ENCODE measurements around the gene ERO1B.
"Not testable (repeated sequence)": the region's sequence is repeated elsewhere in the genome, so short reads cannot be mapped to it uniquely, and the experiment has no call there.

ERO1B gene

DNA sequence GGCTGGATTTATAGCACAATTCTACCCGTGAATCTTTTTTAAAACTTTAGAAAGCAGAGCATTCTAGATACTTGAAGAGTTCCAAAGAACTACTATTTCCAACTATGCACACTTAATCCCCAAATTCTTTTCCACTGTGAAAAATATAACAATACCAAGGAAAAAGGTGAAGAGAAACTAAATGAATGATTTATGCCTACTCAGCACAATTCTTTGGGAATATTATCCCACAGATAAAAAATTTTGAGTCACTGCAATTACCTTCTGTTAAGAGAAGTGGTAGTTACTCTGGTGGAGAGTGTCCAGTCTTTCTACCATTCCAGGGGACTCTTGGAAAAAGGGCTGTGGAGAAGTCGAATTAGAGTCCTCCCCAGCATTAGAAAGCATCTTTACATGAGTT lies 39.2 kb downstream of the ERO1B start:
- no peak for DNase-seq

DNA sequence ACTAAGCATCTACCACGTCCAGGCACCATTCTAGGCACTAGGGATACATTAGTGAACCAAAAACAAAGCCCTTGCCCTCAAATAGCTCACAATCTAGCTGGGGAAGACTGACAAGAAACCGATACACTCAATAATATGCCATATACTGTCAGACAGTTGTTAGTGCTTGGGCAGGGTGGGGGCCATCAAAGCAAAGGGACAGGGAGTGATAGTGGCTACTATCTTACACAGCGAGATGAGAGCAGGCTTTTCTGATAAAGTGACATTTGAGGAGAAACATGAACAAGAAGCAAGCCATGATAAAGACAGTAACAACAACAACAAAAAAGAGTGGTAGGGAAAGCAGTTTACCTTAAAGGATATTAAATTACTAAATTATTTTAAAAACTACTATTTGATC lies 41.1 kb downstream of the ERO1B start:
- no peak for DNase-seq

DNA sequence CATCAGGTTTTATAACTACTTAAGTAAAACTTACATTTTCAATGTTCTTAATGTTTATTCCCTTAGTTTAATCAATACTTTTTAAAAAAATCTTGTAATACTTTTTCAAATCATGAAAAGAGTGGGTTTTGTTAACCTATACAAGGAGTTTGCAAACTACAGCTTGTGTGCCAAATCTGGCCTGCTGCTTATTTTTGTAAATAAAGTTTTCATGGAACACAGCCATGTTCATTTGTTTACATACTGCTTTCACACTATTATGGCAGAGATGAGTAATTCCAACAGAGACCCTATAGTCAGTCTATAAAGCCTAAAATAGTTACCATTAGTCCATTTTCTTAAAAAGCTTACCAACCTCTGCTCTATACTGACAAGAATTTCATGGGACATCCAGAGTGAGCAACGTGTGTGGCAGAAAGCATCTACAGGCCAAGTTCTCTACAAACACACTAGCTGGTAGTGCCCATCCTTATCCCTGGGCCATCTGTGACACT lies 42.6 kb downstream of the ERO1B start:
- no peak for DNase-seq

DNA sequence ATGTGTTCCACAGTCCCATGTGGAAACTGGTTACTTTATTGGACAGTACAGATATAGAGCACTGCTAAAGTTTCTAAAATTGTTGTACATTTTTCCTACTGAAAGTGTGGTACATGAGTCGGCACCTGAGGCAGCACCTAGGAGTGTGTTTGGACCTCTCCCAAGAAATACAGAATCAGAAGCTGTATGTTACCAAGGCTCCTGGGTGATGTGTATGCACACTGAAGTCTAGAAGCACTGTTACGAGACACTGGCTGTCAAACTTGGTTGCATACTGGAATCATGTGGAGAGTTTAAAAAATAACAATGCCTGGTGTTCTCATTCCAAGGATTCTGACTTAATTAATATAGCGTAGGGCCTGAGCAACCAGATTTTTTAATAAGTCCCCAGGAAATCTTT lies 46.6 kb downstream of the ERO1B start:
- DNase-seq = no peak

DNA sequence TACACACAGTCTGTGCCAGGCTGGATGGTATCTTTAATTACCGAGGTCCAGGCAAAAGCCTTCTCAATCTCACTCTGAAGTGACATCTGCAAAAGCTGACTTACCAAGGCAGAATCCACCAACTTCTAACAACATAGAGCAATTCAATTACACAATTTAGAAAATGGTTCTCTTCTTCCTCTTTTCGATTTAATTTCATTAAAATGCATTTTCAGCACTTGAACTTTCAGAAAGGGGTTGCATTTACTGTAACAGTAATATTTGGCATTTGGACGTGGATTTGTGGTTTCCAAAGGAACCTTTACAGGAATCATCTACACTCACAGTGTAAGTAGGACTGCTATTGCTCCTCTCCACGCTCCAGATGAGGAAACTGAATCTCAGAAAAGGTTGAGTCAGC lies 53.3 kb downstream of the ERO1B start:
- no peak for DNase-seq

DNA sequence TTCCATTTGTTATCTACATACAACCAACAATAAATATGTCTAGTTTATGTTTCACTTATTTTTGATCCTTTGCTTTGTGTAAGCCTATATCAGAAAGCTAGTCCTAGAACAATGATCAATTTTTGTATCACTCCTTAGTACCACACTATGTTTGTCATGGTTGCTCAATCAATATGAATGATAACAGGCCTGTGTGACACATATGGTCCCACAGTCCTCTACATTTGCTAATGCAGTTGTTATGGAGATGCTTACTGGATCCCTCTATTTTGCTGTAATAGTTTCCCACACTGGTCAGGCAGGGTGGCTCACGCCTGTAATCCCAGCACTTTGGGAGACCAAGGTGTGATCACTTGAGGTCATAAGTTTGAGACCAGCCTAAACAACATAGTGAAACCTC lies 59.1 kb downstream of the ERO1B start:
- no peak for DNase-seq

DNA sequence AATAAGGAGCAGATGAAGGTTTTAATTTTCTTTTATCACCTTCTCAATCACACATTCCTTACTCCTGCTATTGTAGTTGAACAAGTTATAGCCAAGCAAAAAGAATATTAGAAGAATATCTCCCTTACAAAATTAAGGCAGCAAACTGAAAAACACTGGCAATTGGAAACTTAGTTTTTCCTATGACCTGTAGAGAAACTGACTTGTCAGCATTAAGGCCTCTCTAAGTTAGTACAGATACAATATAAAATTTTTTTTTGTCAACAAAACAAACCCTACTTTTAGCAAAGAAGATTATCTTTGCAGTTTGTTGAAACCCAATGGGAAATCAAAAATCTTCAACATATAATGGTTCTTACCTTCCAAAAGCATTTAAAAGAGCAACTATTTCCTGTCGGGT lies 61.3 kb downstream of the ERO1B start:
- no peak for DNase-seq

DNA sequence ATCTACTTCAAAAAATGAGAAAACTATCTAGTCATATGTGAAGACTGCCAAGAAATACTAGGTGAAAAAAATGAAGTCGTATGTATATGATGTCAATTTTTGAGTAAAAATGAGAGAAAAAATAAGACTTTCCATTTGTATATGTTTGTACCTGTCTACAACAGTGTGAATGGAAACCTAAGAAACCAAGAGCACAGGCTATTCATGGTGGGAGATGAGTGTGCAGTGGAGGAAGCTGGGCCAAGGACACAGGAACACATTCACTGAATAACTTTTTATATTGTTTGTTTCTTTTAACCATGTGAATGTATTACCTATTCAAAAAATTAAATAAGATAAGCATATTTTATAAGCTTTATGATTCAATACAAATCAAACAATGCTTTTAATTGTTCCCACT lies 67.0 kb downstream of the ERO1B start:
- DNase-seq = no peak

DNA sequence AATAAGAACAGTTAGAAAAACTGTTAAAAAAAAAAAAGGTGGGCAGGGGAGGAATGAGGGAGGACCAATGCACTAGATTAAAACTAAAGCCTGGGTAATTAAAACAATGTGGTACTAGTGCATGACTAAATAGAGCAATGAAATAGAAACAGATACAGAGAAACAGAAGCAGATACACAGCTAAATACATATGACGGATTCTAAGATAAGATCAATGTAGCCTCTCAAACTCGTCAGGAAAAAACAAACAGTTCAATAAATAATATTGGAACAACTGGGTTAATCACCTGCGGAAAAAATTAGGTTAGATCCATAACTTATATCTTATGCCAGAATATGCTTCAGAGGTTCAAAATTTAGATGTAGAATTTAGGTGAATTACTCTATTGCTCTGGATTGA lies 68.2 kb downstream of the ERO1B start:
- no peak for DNase-seq

DNA sequence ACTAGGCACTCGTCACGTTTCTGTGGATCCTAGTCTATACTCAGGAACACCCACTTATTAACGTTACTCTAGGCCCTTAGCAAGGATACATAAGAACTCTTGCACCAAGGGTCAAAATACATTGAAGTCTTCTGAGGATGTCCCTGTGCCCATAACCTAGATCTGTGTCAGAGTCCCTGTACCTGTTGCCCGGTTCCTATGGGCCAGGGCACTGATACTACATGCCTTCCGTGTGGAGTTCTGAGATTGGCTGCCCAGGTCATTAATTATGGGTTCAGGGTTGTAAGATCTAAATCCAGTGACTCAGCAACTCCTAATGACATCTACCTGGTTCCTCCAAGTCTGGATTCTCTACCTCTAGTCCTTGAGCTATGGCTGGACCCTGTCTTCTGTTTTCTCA lies 69.9 kb downstream of the ERO1B start:
- DNase-seq = no peak

DNA sequence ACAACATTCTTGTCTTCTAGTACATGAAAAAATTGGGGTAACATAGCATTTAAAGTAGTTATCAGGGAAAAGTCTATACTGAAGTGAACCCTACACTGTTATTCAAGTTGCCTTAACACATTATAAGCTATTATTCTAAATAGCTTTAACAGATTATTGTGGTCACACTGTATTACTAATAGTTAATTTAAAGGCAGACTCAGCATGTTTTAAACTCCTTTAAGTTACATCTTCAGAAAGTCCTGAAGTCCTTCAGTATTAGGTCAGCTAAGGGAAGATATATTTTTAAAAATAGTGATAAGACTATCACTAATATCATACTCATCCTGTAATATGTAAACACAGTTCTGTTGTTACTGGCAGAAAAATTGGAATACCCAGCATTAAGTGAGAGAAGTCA lies 72.0 kb downstream of the ERO1B start:
- no peak for DNase-seq

DNA sequence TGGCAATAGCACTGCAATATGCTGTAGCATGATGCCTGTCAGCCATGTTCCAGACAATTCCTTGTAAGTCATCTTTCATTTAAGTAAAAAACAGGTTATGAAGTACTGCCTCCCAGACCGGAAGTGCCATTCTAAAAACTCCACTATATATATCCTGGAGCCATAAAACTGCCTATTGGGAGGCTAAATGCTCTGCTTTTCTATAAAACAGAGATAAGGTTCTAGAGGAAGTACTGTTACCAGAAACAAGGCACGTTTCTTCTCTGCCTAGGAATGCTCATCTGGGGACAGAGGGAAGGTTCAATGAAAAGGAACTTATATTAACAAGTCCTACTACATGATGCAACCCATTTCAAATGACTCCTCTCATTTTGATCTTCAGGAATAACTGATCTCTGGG lies 72.6 kb downstream of the ERO1B start:
- no peak for DNase-seq

DNA sequence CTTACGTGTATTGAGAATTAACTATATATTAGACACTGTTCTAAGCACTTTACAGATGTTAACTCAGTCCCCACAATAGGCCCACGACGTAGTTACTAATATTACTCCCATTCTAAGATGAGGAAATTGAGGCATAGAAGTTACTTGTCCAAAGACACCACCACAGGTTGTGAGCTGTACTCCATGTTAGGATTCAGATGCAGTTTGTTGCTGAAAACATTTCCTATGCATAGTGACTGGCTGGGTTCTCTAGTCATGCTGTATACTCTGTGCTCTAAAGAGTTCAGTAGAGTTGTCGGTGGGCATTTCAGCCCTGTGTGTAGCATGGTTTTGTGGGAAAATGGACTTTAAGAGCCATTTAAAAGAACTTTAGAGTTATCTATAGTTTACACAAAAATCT lies 74.2 kb downstream of the ERO1B start:
- no peak for DNase-seq

DNA sequence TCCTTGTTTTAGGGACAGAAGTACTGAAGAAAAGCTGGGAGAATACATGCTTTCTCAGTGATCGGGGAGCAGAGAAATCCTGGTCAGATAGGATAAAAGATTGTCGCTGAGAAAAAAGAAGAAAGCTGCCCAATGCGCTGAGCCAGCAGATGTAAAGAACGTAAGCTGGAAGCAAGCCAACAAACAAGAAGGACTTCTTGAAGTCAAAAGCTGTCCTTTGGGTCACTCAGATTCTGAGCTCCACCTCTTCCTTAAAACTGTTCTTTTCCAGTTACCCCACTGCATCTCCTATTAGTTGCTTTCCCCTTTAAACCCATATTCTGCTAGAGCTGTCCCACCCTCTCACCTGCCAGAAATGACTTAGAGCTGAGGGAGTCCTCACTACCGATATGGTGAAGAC lies 74.6 kb downstream of the ERO1B start:
- DNase-seq = no peak

DNA sequence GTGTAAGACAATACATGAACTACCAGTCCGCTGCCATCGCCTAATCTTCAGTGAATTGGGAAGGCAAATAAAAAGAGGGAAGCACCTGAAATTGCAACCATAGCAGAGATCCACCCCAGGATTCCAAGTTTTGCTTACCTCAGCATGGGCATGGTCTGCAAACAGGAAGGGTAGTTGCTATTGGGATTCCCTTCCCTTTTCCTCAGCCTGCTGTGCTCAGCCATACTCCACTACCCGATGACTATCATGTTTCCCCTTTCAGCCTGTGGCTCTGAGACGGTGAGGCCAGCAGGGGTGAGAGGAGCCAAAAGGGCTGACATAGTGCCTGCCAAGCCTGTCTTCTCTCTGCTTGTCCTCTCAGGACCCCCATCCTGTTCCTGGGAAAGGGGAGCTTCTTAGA lies 75.2 kb downstream of the ERO1B start:
- no peak for DNase-seq

DNA sequence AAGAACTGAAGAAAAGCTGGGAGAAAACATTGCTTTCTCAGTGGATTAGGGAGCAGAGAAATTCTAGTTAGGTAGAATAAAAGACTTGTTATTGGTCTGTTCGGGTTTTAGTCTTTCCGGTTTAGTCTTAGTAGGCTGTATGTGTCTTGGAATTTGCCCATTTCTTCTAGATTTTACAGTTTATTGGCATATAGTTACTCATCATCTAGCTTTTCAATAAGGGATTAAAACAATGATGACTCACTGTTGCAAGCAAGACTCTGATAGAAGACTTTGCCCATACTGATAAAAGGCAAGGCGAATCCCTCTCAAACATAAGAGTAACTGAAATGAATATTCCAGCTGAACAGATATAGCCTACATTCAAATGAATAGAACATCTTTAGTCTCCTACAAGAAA lies 77.1 kb downstream of the ERO1B start:
- DNase-seq = no peak

DNA sequence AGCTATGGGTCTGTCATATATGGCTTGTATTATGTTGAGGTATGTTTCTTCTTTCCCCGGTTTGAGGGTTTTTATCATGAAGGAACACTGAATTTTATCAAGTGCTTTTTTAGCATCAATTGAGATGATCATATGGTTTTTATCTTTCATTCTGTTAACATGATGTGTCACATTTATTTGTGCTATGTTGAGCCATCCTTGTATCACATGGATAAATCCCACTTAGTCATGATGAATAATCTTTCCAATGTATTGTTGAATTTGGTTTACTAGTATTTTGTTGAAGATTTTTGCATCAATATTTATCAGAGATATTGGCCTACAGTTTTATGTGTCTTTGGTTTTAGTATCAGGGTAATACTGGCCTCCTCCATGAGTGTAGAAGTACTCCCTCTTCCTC lies 77.7 kb downstream of the ERO1B start:
- no peak for DNase-seq

DNA sequence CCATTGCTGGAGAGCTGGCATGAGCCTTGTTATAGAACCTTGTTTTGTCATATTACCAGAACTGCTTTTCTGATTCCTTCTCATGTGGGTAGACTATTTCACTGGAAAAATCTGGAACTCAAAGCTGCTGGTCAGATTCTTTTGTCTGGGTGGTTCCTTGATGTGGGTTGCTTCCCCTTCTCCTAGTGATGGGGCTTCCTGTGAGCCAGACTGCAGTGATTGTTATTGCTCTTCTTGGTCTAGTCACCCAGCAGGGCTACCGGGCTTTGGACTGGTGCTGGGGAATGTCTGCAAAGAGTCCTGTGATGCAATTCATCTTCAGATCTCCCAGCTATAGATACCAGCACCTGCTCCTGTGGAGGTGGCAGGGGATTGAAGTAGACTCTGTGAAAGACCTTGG lies 80.0 kb downstream of the ERO1B start:
- DNase-seq = no peak

DNA sequence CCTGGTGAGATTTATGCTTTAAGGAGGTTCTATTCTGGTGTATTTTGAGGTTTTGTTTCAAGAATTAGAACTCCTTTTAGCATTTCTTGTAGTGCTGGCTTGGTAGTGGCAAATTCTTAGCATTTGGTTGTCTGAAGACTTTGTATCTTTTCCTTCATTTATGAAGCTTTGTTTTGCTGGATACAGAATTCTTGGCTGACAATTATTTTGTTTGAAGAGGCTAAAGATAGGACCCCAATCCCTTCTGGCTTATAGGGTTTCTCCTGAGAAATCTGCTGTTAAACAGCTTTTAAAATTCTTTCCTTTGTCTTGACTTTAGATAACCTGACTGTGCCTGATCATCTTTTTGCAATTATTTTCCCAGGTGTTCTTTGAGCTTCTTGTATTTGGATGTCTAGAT lies 80.8 kb downstream of the ERO1B start:
- DNase-seq = no peak

DNA sequence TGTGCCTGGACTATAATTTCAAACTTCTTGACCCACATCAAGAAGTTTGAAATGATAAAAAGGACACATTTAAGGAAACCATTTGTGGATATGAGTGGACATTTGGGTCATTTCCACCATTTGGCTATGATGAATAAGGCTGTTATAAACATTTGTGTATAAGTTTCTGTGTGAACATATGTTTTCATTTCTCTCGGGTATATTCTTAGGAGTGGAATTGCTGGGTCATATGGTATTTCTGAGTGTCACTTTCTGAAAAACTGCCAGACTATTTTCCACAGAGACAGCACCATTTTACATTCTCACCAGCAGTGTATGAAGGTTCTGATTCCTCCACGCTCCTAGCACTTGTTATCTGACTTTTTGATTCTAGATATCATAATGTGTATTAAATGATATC lies 88.6 kb downstream of the ERO1B start:
- no peak for DNase-seq

DNA sequence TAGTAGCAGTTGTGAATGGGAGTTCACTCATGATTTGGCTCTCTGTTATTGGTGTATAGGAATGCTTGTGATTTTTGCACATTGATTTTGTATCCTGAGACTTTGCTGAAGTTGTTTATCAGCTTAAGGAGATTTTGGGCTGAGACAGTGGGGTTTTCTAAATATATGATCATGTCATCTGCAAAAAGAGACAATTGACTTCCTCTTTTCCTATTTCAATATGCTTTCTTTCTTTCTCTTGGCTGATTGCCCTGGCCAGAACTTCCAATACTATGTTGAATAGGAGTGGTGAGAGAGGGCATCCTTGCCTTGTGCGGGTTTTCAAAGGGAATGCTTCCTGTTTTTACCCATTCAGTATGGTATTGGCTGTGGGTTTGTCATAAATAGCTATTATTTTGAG lies 93.7 kb downstream of the ERO1B start:
- not testable (repeated sequence) for DNase-seq

DNA sequence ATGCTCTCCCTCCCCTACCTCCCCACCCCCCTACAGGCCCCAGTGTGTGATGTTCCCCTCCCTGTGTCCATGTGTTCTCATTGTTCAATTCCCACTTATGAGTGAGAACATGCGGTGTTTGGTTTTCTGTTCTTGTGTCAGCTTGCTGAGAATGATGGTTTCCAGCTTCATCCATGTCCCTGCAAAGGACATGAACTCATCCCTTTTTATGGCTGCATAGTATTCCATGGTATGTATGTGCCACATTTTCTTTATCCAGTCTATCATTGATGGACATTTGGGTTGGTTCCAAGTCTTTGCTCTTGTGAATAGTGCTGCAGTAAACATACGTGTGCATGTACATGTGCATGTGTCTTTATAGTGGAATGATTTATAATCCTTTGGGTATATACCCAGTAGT lies 95.3 kb downstream of the ERO1B start:
- not testable (repeated sequence) for DNase-seq

DNA sequence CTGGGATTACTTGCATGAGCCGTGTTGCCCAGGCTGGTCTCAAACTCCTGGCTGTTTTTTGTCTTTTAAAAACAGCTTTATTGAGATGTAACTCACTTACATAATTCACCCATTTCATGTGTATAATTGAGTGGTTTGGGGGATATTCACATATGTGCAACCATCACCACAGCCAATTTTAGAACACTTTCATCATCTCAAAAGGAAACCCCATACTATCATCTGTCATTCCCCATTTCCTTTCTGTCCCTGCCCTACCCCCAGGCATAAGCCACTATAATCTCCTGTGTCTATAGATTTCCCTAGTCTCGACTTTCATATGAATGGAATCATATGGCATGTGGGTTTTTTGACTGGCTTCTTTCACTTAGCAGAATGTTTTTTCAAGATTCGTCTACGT lies 96.1 kb downstream of the ERO1B start:
- DNase-seq = no peak

DNA sequence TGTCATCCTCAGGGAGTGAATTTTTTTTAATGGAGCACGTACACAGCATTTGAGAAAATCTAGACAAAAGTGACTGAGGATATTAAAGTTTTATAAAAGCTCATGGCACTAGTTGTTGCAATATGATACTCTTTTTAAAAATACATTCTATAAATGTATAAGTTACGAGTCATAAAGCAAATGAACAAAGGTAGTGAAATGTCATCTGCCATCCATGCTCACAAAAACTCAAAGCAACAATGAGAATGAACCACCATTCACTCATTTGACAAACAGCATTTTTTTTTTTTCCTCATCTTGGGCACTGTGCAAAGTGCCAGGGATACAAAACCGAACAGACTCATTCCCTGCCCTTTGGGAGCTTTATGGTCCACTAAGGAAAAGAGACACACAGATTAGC lies 100.7 kb downstream of the ERO1B start:
- DNase-seq = no peak

DNA sequence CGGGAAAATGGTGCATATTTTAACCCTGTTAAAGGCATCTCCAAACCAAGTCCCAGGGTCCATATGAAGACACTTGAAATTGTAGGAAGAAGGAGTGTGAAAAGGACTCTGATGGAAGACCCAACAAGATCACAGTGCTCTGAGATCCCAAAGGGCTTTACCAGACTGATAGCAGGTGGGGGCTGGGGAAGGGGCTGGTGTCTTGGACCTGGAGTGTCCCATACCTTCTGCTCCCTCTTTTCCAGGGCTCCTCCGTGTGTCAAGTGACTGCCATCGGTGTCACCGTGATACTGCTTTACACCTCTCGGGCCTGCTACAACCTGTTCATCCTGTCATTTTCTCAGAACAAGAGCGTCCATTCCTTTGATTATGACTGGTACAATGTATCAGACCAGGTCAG lies 102.1 kb downstream of the ERO1B start:
- DNase-seq = no peak

Measured in NCI-H187 treated with DMSO at 0.1 percent for 48 hours (cell line).